ENCODE results near the gene CDH13. TPM values are rescaled to one million over a fixed set of nuclear protein-coding genes. Genes with fewer than 3 reads are reported as not detected.

CDH13 gene
- total and polyA plus RNA-seq, 10 of the 15 experiments (the other 5 are each of a cell fraction or from before 2014, with no cell fraction given) = under 0.01 to 0.05 TPM; not detected in 8

- Histone ChIP-seq H4K20me1 (ENCODE audit: control insufficient read depth, insufficient read depth) (no peaks in the 10 kb centered on the region), H3K36me3 (ENCODE audit: control insufficient read depth in 2 of 2, insufficient read depth in 2 of 2, low read length in 1 of 2) (no peaks in the 10 kb centered on the region), H3K79me2 (ENCODE audit: control insufficient read depth, insufficient read depth, low read length) (no peaks in the 10 kb centered on the region), H3K27ac (ENCODE audit: control insufficient read depth, insufficient read depth) (no peak overlapping the region), H3K4me3 (no peak overlapping the region), H3K27me3 (replicated peaks in 1 of 2; ENCODE audit: control insufficient read depth in 2 of 2, insufficient read depth in 2 of 2, low read length in 1 of 2) (no peaks in the 10 kb centered on the region), H3K9ac (ENCODE audit: control insufficient read depth, insufficient read depth, low read length) (no peak overlapping the region), H3K4me1 (ENCODE audit: control insufficient read depth, insufficient read depth, low read length) (no peaks in the 10 kb centered on the region), H3K9me3 (replicated peaks; ENCODE audit: control insufficient read depth, insufficient read depth, low read length) (no peaks in the 10 kb centered on the region), H2AFZ (ENCODE audit: control insufficient read depth, low read depth, low read length) (no peak overlapping the region), H3K4me2 (ENCODE audit: control insufficient read depth, insufficient read depth) (no peak overlapping the region)
- CTCF ChIA-PET = no interaction called here
- intact Hi-C loops (cut with micrococcal nuclease; ENCODE audit: unreplicated experiment) = loop anchor here (5.0 to 10.0 kb wide), 4 partner anchors 102 to 957 kb away; no protein-coding TSS in a partner anchor
- WGBS (ENCODE audit: insufficient coverage, insufficient replicate concordance, low lambda C conversion rate, missing lambda C conversion rate) = 67% methylated on average over 2 of the region's 2 CpGs
- RAD21 ChIA-PET (ENCODE audit: unreplicated experiment) = no interaction called here
- ATAC-seq (no peak), DNase-seq (ENCODE audit: low read depth, low spot score) (no peak), FAIRE-seq (no peak)
- POLR2A ChIA-PET = no interaction called here
- in situ Hi-C loops (cut with MboI) = loop anchor here (5.0 to 10.0 kb wide), 2 partner anchors 56 to 957 kb away; no protein-coding TSS in a partner anchor
- BruUV-seq (replicated peaks) = no TSS peak
- TF ChIP-seq ZNF217 (IDR thresholded peaks at IDR 0.05) = no peak
- no peak for TF ChIP-seq RB1 (IDR thresholded peaks at IDR 0.05; ENCODE audit: borderline replicate concordance)
- TF ChIP-seq EGR1 (IDR thresholded peaks at IDR 0.05; ENCODE audit: borderline replicate concordance in 1 of 2, low read depth in 2 of 2, low read length in 2 of 2) = no peak
- no peak for TF ChIP-seq KDM1A (IDR thresholded peaks at IDR 0.05; ENCODE audit: borderline replicate concordance)
- no peak for TF ChIP-seq HCFC1 (IDR thresholded peaks at IDR 0.05; ENCODE audit: low read length)
- TF ChIP-seq CBFB (IDR thresholded peaks at IDR 0.05; ENCODE audit: low read depth) = no peak
- no peak for TF ChIP-seq BCLAF1 (IDR thresholded peaks at IDR 0.05)
- SMC1A ChIA-PET (ENCODE audit: uncharacterized antibody, unreplicated experiment) = no interaction called here
Observed at GRCh38 chr16:83219285-83219684, 592.5 kb downstream of the CDH13 start.
